MM.1S (cell line): ENCODE results near the gene CADPS.

Source experiments
- DNase-seq: peaks from one replicate; pipeline ENCODE4 v3.0.0-alpha.2; 2015
- H2AFZ ChIP-seq: fragments of 300-600 bp; sonication (generic); 2 replicates; pipeline ENCODE4 v1.6.0; 2016; ENCODE audit warnings: antibody characterized with exemption, low read length
- H3F3A ChIP-seq: fragments of 300-600 bp; sonication (generic); 2 replicates; pipeline ENCODE4 v1.6.1; 2016; ENCODE audit warnings: mild to moderate bottlenecking, antibody characterized with exemption, low read length, moderate library complexity, mixed read lengths; ENCODE audit not compliant: insufficient read depth
- H3K27ac ChIP-seq: fragments of 300-600 bp; sonication (generic); 2 replicates; pipeline ENCODE4 v1.5.1; 2016; ENCODE audit warnings: mild to moderate bottlenecking, low read length
- H3K27me3 ChIP-seq: fragments of 300-600 bp; sonication (generic); replicated peaks from 2 replicates; pipeline ENCODE4 v1.6.0; 2016; ENCODE audit warnings: low read length; ENCODE audit not compliant: insufficient read depth
- H3K36me3 ChIP-seq: fragments of 300-600 bp; sonication (generic); replicated peaks from 2 replicates; pipeline ENCODE4 v1.6.1; 2016; ENCODE audit warnings: mild to moderate bottlenecking, low read length, mixed read lengths; ENCODE audit not compliant: insufficient read depth
- H3K4me1 ChIP-seq: fragments of 300-600 bp; sonication (generic); 2 replicates; pipeline ENCODE4 v1.6.1; 2016; ENCODE audit warnings: low read length, mixed read lengths
- H3K4me2 ChIP-seq: fragments of 300-600 bp; sonication (generic); 2 replicates; pipeline ENCODE4 v1.6.0; 2016; ENCODE audit warnings: low read depth, low read length
- H3K4me3 ChIP-seq: fragments of 300-600 bp; sonication (generic); 2 replicates; pipeline ENCODE4 v1.5.1; 2016; ENCODE audit warnings: low read length, mixed read lengths
- H3K79me2 ChIP-seq: fragments of 300-600 bp; sonication (generic); 2 replicates; pipeline ENCODE4 v1.6.1; 2016; ENCODE audit warnings: mixed run types, low read length, mixed read lengths
- H3K9ac ChIP-seq: fragments of 300-600 bp; sonication (generic); 2 replicates; pipeline ENCODE4 v1.6.1; 2016; ENCODE audit warnings: low read length, mixed read lengths
- H3K9me2 ChIP-seq: fragments of 300-600 bp; sonication (generic); replicated peaks from 2 replicates; pipeline ENCODE4 v1.6.1; 2016; ENCODE audit warnings: mild to moderate bottlenecking, low read length, mixed read lengths; ENCODE audit not compliant: insufficient read depth
- H3K9me3 ChIP-seq: fragments of 300-600 bp; sonication (generic); replicated peaks from 2 replicates; pipeline ENCODE4 v1.6.1; 2016; ENCODE audit warnings: mild to moderate bottlenecking, low read length, mixed read lengths; ENCODE audit not compliant: insufficient read depth
- H4K20me1 ChIP-seq: fragments of 300-600 bp; sonication (generic); 2 replicates; pipeline ENCODE4 v1.6.1; 2016; ENCODE audit warnings: mild to moderate bottlenecking, low read length, moderate library complexity, mixed read lengths; ENCODE audit not compliant: insufficient read depth
- CTCF ChIP-seq: fragments of 300-600 bp; sonication (generic); IDR thresholded peaks from 2 replicates; pipeline ENCODE4 v1.5.1; 2016; ENCODE audit warnings: antibody characterized with exemption, low read length, mixed read lengths
- EZH2 ChIP-seq: fragments of 300-600 bp; sonication (generic); optimal IDR thresholded peaks from 2 replicates; pipeline ENCODE3; 2017; ENCODE audit warnings: low read depth, mild to moderate bottlenecking, antibody characterized with exemption, low read length, mixed read lengths
- EZH2phosphoT487 ChIP-seq: fragments of 300-600 bp; sonication (generic); IDR thresholded peaks from 2 replicates; pipeline ENCODE4 v1.6.1; 2018; ENCODE audit warnings: antibody characterized with exemption, low read length

Gene CADPS

GRCh38 chr3:62845996-62846395, 29.2 kb downstream of the CADPS start:
- Histone ChIP-seq H3K4me3 (no peak overlapping the region), H2AFZ (no peak overlapping the region), H3F3A (no peaks in the 10 kb centered on the region), H3K27me3 (no peaks in the 10 kb centered on the region), H3K4me1 (no peaks in the 10 kb centered on the region), H3K27ac (no peak overlapping the region), H4K20me1 (no peaks in the 10 kb centered on the region), H3K9ac (no peak overlapping the region), H3K4me2 (no peak overlapping the region), H3K36me3 (no peaks in the 10 kb centered on the region), H3K9me2 (no peaks in the 10 kb centered on the region), H3K9me3 (no peaks in the 10 kb centered on the region), H3K79me2 (no peaks in the 10 kb centered on the region)
- DNase-seq, result no peak
- TF ChIP-seq CTCF, result no peak
- TF ChIP-seq EZH2, result no peak
- TF ChIP-seq EZH2phosphoT487, result no peak

GRCh38 chr3:62843508-62843907, 31.7 kb downstream of the CADPS start:
- Histone ChIP-seq H3K27ac (no peak overlapping the region), H3F3A (no peaks in the 10 kb centered on the region), H3K9ac (no peak overlapping the region), H4K20me1 (no peaks in the 10 kb centered on the region), H3K4me1 (no peaks in the 10 kb centered on the region), H3K36me3 (no peaks in the 10 kb centered on the region), H3K27me3 (no peaks in the 10 kb centered on the region), H3K4me3 (no peak overlapping the region), H3K4me2 (no peak overlapping the region), H3K79me2 (no peaks in the 10 kb centered on the region), H3K9me3 (no peaks in the 10 kb centered on the region), H2AFZ (no peak overlapping the region), H3K9me2 (no peaks in the 10 kb centered on the region)
- no peak for TF ChIP-seq EZH2
- no peak for TF ChIP-seq EZH2phosphoT487
- TF ChIP-seq CTCF, result no peak
- DNase-seq, result no peak

GRCh38 chr3:62839748-62840147, 35.5 kb downstream of the CADPS start:
- Histone ChIP-seq H3K36me3 (no peaks in the 10 kb centered on the region), H3F3A (peaks cover 8% of the 10 kb centered on the region), H3K9me3 (no peaks in the 10 kb centered on the region), H3K27me3 (no peaks in the 10 kb centered on the region), H3K79me2 (no peaks in the 10 kb centered on the region), H2AFZ (no peak overlapping the region), H3K9ac (no peak overlapping the region), H3K4me3 (no peak overlapping the region), H3K27ac (no peak overlapping the region), H3K9me2 (no peaks in the 10 kb centered on the region), H4K20me1 (no peaks in the 10 kb centered on the region), H3K4me1 (peaks cover 17% of the 10 kb centered on the region), H3K4me2 (no peak overlapping the region)
- TF ChIP-seq CTCF, result no peak
- no peak for TF ChIP-seq EZH2phosphoT487
- TF ChIP-seq EZH2, result no peak
- no peak for DNase-seq
